ENCODE results near the gene ADCY2. TPM values are rescaled to one million over a fixed set of nuclear protein-coding genes. Genes with fewer than 3 reads are reported as not detected.

ADCY2 gene
- total and polyA plus RNA-seq, 9 of the 15 experiments (the other 6 are each of a cell fraction or from before 2014, with no cell fraction given): 0.01 to 0.15 (median 0.03) TPM; not detected in 5

- Histone ChIP-seq H3K27me3 (ENCODE audit: control insufficient read depth in 2 of 2, insufficient read depth in 2 of 2, low read length in 2 of 2) (no peaks in the 10 kb centered on the region), H3K9me1 (ENCODE audit: control insufficient read depth, insufficient read depth, low read length) (no peaks in the 10 kb centered on the region), H3K4me2 (ENCODE audit: insufficient read depth, low read length) (no peak overlapping the region), H3K9ac (ENCODE audit: insufficient read depth in 1 of 2, low read depth in 2 of 2, low read length in 2 of 2) (no peak overlapping the region), H3K4me3 (no peak overlapping the region), H3K4me1 (replicated peaks in 1 of 2; ENCODE audit: control insufficient read depth in 2 of 2, insufficient read depth in 2 of 2, low read length in 2 of 2) (no peaks in the 10 kb centered on the region), H4K20me1 (replicated peaks; ENCODE audit: control insufficient read depth, insufficient read depth, low read length) (no peaks in the 10 kb centered on the region), H3K36me3 (ENCODE audit: control insufficient read depth, insufficient read depth, low read length) (no peaks in the 10 kb centered on the region), H3K79me2 (ENCODE audit: control insufficient read depth, insufficient read depth, low read length) (no peaks in the 10 kb centered on the region), H3K9me3 (replicated peaks; ENCODE audit: control insufficient read depth, insufficient read depth, low read depth, low read length) (no peaks in the 10 kb centered on the region), H2AFZ (ENCODE audit: low read depth, low read length) (no peak overlapping the region), H3K27ac (ENCODE audit: extremely low read depth, low read depth, low read length) (no peak overlapping the region)
- no peak for ATAC-seq
- ChIA-PET CTCF (ENCODE audit: low intra/inter-chr PET ratio) (no interaction called here), POLR2A (no interaction called here)
- TF ChIP-seq SPI1 (IDR thresholded peaks at IDR 0.05; ENCODE audit: borderline replicate concordance, low read depth, low read length) (peak; percentile 70; the same call in 1 of the 2 replicates), TBL1XR1 (IDR thresholded peaks at IDR 0.05; ENCODE audit: low read length in 2 of 2) (no peak), SIX5 (IDR thresholded peaks at IDR 0.05; ENCODE audit: borderline replicate concordance in 1 of 2, insufficient read depth in 1 of 2, low read depth in 1 of 2, low read length in 2 of 2) (no peak)
- no peak for DNase-seq (ENCODE audit: extremely low read depth in 1 of 4, low spot score in 3 of 4)
- intact Hi-C loops (cut with micrococcal nuclease): no loop called here
- in situ Hi-C loops (cut with MboI): no loop called here
- no TSS peak for BruUV-seq (replicated peaks)
- no peak for FAIRE-seq
These were observed 212.8 kb downstream of the ADCY2 start for GRCh38 chr5:7608772-7609171.

DNA sequence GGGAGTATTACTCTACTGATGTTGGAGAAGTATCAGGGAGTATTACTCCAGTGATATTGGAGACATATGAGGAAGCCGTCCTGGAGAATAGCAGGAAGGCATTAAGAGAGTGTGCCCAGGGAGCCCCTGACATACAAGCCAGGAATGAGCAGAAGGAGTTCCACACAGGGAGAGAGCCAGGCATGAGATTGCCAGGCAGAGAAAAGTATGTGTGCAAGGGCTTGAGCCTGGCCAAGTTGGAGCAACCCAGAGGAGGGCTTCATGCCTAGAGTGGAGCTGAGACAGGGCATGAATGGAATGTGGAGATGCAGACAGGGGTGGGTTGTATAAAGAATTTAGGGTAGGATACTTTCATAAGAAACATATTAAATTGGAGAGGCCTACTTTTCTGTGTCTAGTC, 213.8 kb downstream of the ADCY2 start:
- no peaks in the 10 kb centered on the region for H3K79me2 ChIP-seq (ENCODE audit: control insufficient read depth, insufficient read depth, low read length)
- H3K9me1 ChIP-seq (ENCODE audit: control insufficient read depth, insufficient read depth, low read length): no peaks in the 10 kb centered on the region
- ATAC-seq: no peak
- no TSS peak for BruUV-seq (replicated peaks)
- ChIA-PET POLR2A (no interaction called here), CTCF (ENCODE audit: low intra/inter-chr PET ratio) (no interaction called here)
- in situ Hi-C loops (cut with MboI): no loop called here
- H3K4me1 ChIP-seq (replicated peaks in 1 of 2; ENCODE audit: control insufficient read depth in 2 of 2, insufficient read depth in 2 of 2, low read length in 2 of 2): no peaks in the 10 kb centered on the region
- H2AFZ ChIP-seq (ENCODE audit: low read depth, low read length): no peak overlapping the region
- no peak for DNase-seq (ENCODE audit: extremely low read depth in 1 of 4, low spot score in 3 of 4)
- H3K4me2 ChIP-seq (ENCODE audit: insufficient read depth, low read length): no peak overlapping the region
- FAIRE-seq: no peak
- H3K9ac ChIP-seq (ENCODE audit: insufficient read depth in 1 of 2, low read depth in 2 of 2, low read length in 2 of 2): no peak overlapping the region
- H3K9me3 ChIP-seq (replicated peaks; ENCODE audit: control insufficient read depth, insufficient read depth, low read depth, low read length): no peaks in the 10 kb centered on the region
- intact Hi-C loops (cut with micrococcal nuclease): no loop called here
- H3K36me3 ChIP-seq (ENCODE audit: control insufficient read depth, insufficient read depth, low read length): no peaks in the 10 kb centered on the region
- H3K27ac ChIP-seq (ENCODE audit: extremely low read depth, low read depth, low read length): no peak overlapping the region
- 0% methylated on average over 1 of the region's 1 CpG for WGBS (ENCODE audit: insufficient coverage, low coverage, missing lambda C conversion rate)
- H3K27me3 ChIP-seq (ENCODE audit: control insufficient read depth in 2 of 2, insufficient read depth in 2 of 2, low read length in 2 of 2): no peaks in the 10 kb centered on the region
- no peak overlapping the region for H3K4me3 ChIP-seq
- H4K20me1 ChIP-seq (replicated peaks; ENCODE audit: control insufficient read depth, insufficient read depth, low read length): no peaks in the 10 kb centered on the region
- TF ChIP-seq SP1 (CRISPR knock-in tag; IDR thresholded peaks at IDR 0.05) (no peak), HNRNPLL (IDR thresholded peaks at IDR 0.05; ENCODE audit: low read depth, low read length, poor library complexity, severe bottlenecking) (no peak), NCOA2 (IDR thresholded peaks at IDR 0.05; ENCODE audit: partially characterized antibody in 2 of 2) (no peak), COPS2 (conservative IDR thresholded peaks at IDR 0.05) (no peak), ZNF282 (CRISPR knock-in tag; IDR thresholded peaks at IDR 0.05) (no peak), RB1 (IDR thresholded peaks at IDR 0.05; ENCODE audit: low read depth) (no peak), POLR2A (conservative IDR thresholded peaks at IDR 0.05) (no peak), ZNF444 (CRISPR knock-in tag; IDR thresholded peaks at IDR 0.05) (no peak), ZNF57 (CRISPR knock-in tag; IDR thresholded peaks at IDR 0.05) (no peak)
- TF ChIP-seq, protein P1, sequence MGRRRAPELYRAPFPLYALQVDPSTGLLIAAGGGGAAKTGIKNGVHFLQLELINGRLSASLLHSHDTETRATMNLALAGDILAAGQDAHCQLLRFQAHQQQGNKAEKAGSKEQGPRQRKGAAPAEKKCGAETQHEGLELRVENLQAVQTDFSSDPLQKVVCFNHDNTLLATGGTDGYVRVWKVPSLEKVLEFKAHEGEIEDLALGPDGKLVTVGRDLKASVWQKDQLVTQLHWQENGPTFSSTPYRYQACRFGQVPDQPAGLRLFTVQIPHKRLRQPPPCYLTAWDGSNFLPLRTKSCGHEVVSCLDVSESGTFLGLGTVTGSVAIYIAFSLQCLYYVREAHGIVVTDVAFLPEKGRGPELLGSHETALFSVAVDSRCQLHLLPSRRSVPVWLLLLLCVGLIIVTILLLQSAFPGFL (CRISPR knock-in tag; IDR thresholded peaks at IDR 0.05): no peak
- TF ChIP-seq, protein P2, sequence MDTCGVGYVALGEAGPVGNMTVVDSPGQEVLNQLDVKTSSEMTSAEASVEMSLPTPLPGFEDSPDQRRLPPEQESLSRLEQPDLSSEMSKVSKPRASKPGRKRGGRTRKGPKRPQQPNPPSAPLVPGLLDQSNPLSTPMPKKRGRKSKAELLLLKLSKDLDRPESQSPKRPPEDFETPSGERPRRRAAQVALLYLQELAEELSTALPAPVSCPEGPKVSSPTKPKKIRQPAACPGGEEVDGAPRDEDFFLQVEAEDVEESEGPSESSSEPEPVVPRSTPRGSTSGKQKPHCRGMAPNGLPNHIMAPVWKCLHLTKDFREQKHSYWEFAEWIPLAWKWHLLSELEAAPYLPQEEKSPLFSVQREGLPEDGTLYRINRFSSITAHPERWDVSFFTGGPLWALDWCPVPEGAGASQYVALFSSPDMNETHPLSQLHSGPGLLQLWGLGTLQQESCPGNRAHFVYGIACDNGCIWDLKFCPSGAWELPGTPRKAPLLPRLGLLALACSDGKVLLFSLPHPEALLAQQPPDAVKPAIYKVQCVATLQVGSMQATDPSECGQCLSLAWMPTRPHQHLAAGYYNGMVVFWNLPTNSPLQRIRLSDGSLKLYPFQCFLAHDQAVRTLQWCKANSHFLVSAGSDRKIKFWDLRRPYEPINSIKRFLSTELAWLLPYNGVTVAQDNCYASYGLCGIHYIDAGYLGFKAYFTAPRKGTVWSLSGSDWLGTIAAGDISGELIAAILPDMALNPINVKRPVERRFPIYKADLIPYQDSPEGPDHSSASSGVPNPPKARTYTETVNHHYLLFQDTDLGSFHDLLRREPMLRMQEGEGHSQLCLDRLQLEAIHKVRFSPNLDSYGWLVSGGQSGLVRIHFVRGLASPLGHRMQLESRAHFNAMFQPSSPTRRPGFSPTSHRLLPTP (IDR thresholded peaks at IDR 0.05; ENCODE audit: borderline replicate concordance, extremely low read depth, insufficient read length): no peak

Data from K562 (cell line).